ENCODE results near the gene HYCC1. TPM values are rescaled to one million over a fixed set of nuclear protein-coding genes. Genes with fewer than 3 reads are reported as not detected.
A peak's percentile ranks its signal among the peaks of the same experiment; 100 is the strongest.

Gene HYCC1
- total and polyA plus RNA-seq, 2 experiments from 2014 or later = 55.4 to 181 TPM

GRCh38 chr7:23002698-23003097 is 11.2 kb downstream of the HYCC1 start:
- peaks cover 76% of the 10 kb centered on the region for H3K4me1 ChIP-seq (ENCODE audit: insufficient read depth)
- no peaks in the 10 kb centered on the region for H3F3A ChIP-seq (replicated peaks; ENCODE audit: low read depth)
- H3K4me2 ChIP-seq = peak overlapping the region; percentile 36; the same call in 1 of the 2 replicates
- no peak; the same call in 2 of the 3 replicates for ATAC-seq
- no peaks in the 10 kb centered on the region for H3K27me3 ChIP-seq (ENCODE audit: insufficient read depth)
- peak overlapping the region; percentile 21; the same call in 1 of the 2 replicates for H3K27ac ChIP-seq (ENCODE audit: low read depth)
- Mint-ChIP-seq H3K4me3 (no peak overlapping the region; the same call in 2 of the 3 replicates), H3K4me1 (peaks cover 57% of the 10 kb centered on the region), H3K27ac (no peak overlapping the region; the same call in 1 of the 2 replicates), H3K27me3 (ENCODE audit: insufficient read depth, low read depth, poor library complexity) (no peaks in the 10 kb centered on the region), H3K9me3 (no peaks in the 10 kb centered on the region), H3K36me3 (ENCODE audit: low read depth) (no peaks in the 10 kb centered on the region)
- peaks cover 100% of the 10 kb centered on the region for H3K79me2 ChIP-seq (replicated peaks; ENCODE audit: insufficient read depth)
- DNase-seq (ENCODE audit: low spot score) = no peak
- H2AFZ ChIP-seq = no peak overlapping the region
- no peaks in the 10 kb centered on the region; the same call in 1 of the 2 replicates for H4K20me1 ChIP-seq (replicated peaks; ENCODE audit: insufficient read depth)
- no peaks in the 10 kb centered on the region for H3K36me3 ChIP-seq (ENCODE audit: insufficient read depth)
- no peak for TF ChIP-seq ETS1 (IDR thresholded peaks at IDR 0.05)
- TF ChIP-seq POLR2AphosphoS5 (IDR thresholded peaks at IDR 0.05; ENCODE audit: low read depth) = no peak
- TF ChIP-seq ZNF114 (CRISPR knock-in tag; IDR thresholded peaks at IDR 0.05) = no peak
- no peaks in the 10 kb centered on the region for H3K9me2 ChIP-seq (ENCODE audit: insufficient read depth)
- H3K4me3 ChIP-seq = no peak overlapping the region

- 0 out of 2 replicates have a peak overlapping the region, but pooled peaks have one; percentile 12 for H3K4me3 ChIP-seq
- peaks cover 82% of the 10 kb centered on the region for H3K4me1 ChIP-seq (ENCODE audit: insufficient read depth)
- H3F3A ChIP-seq (replicated peaks; ENCODE audit: low read depth) = no peaks in the 10 kb centered on the region
- Mint-ChIP-seq H3K27ac (no peak overlapping the region), H3K36me3 (ENCODE audit: low read depth) (no peaks in the 10 kb centered on the region), H3K27me3 (ENCODE audit: insufficient read depth, low read depth, poor library complexity) (no peaks in the 10 kb centered on the region), H3K4me3 (no peak overlapping the region), H3K4me1 (peaks cover 61% of the 10 kb centered on the region), H3K9me3 (no peaks in the 10 kb centered on the region)
- peak overlapping the region; percentile 83 for H3K27ac ChIP-seq (ENCODE audit: low read depth)
- no peak overlapping the region for H2AFZ ChIP-seq
- no peak for DNase-seq (ENCODE audit: low spot score)
- H3K4me2 ChIP-seq = peak overlapping the region; percentile 40
- ATAC-seq = no peak
- no peaks in the 10 kb centered on the region; the same call in 1 of the 2 replicates for H4K20me1 ChIP-seq (replicated peaks; ENCODE audit: insufficient read depth)
- H3K27me3 ChIP-seq (ENCODE audit: insufficient read depth) = no peaks in the 10 kb centered on the region
- no peaks in the 10 kb centered on the region for H3K9me2 ChIP-seq (ENCODE audit: insufficient read depth)
- no peaks in the 10 kb centered on the region for H3K36me3 ChIP-seq (ENCODE audit: insufficient read depth)
- peaks cover 100% of the 10 kb centered on the region for H3K79me2 ChIP-seq (replicated peaks; ENCODE audit: insufficient read depth)
- TF ChIP-seq REST (IDR thresholded peaks at IDR 0.05; ENCODE audit: unreplicated experiment) (no peak), NANOG (IDR thresholded peaks at IDR 0.05; ENCODE audit: borderline replicate concordance) (no peak), ETS1 (IDR thresholded peaks at IDR 0.05) (no peak), CREB1 (CRISPR knock-in tag; IDR thresholded peaks at IDR 0.05; ENCODE audit: low read depth) (no peak), JUNB (IDR thresholded peaks at IDR 0.05; ENCODE audit: unreplicated experiment) (no peak), ZNF114 (CRISPR knock-in tag; IDR thresholded peaks at IDR 0.05) (no peak), EZH2phosphoT487 (IDR thresholded peaks at IDR 0.05; ENCODE audit: unreplicated experiment) (no peak), CTCF (conservative IDR thresholded peaks at IDR 0.05; ENCODE audit: low read depth in 2 of 2) (no peak)
Measured at GRCh38 chr7:23001610-23002009, 12.3 kb downstream of the HYCC1 start.

All from GM23338 (cell line).